ENCODE measurements around the gene SYT9. TPM values are rescaled to one million over a fixed set of nuclear protein-coding genes. Genes with fewer than 3 reads are reported as not detected.

The SYT9 gene
- polyA plus RNA-seq, 2 of the 4 experiments (the other 2 are of a cell fraction) = 0.10 TPM; not detected in 1

GRCh38 chr11:7418906-7419305 is 167.2 kb downstream of the SYT9 start:
- POLR2A ChIA-PET = no interaction called here
- WGBS (ENCODE audit: missing lambda C conversion rate) = 29% methylated on average over 2 of the region's 2 CpGs
- no peaks in the 10 kb centered on the region for H3K4me1 ChIP-seq
- TF ChIP-seq MAX (IDR thresholded peaks at IDR 0.05) (no peak), FOSL2 (IDR thresholded peaks at IDR 0.05) (no peak), FOSL2 (CRISPR knock-in tag; IDR thresholded peaks at IDR 0.05) (no peak), RCOR1 (IDR thresholded peaks at IDR 0.05; ENCODE audit: low read depth, low read length) (no peak), CHD2 (IDR thresholded peaks at IDR 0.05; ENCODE audit: low read length, partially characterized antibody) (no peak)
- DNase-seq (ENCODE audit: low read depth in 1 of 2, low spot score in 1 of 2) (no peak), ATAC-seq (no peak), FAIRE-seq (no peak)
- CTCF ChIA-PET = interaction anchor here (1.4 to 1.5 kb wide), 2 partner anchors 23 to 66 kb away, joined by 3 to 4 read pairs; no protein-coding TSS in a partner anchor
- H3K4me3 ChIP-seq = no peak overlapping the region
- no peaks in the 10 kb centered on the region for H3K9me3 ChIP-seq
- H3K4me2 ChIP-seq = no peak overlapping the region
- H3K27ac ChIP-seq = no peak overlapping the region

- TF ChIP-seq BCL3 (IDR thresholded peaks at IDR 0.05) (no peak), ZNF302 (CRISPR knock-in tag; IDR thresholded peaks at IDR 0.05) (no peak), NR3C1 (IDR thresholded peaks at IDR 0.05) (no peak), MAZ (IDR thresholded peaks at IDR 0.05; ENCODE audit: borderline replicate concordance, low read depth, low read length) (no peak), PBX3 (IDR thresholded peaks at IDR 0.05) (no peak), NPAS2 (CRISPR knock-in tag; IDR thresholded peaks at IDR 0.05; ENCODE audit: borderline replicate concordance) (no peak), HMGXB4 (CRISPR knock-in tag; IDR thresholded peaks at IDR 0.05; ENCODE audit: borderline replicate concordance) (no peak), HES2 (IDR thresholded peaks at IDR 0.05) (no peak), MYC (IDR thresholded peaks at IDR 0.05; ENCODE audit: borderline replicate concordance, low read length) (no peak), MAX (IDR thresholded peaks at IDR 0.05) (no peak), REST (IDR thresholded peaks at IDR 0.05) (no peak), CBX2 (IDR thresholded peaks at IDR 0.05; ENCODE audit: borderline replicate concordance, low read depth) (no peak)
- ChIA-PET POLR2A (no interaction called here), CTCF (interaction anchor here (1.7 kb wide), 1 partner anchor 21 kb away, joined by 5 read pairs; no protein-coding TSS in a partner anchor)
- no peak for FAIRE-seq
- Histone ChIP-seq H3K9me3 (no peaks in the 10 kb centered on the region), H3K4me1 (no peaks in the 10 kb centered on the region), H3K27ac (no peak overlapping the region), H3K4me3 (no peak overlapping the region), H3K4me2 (no peak overlapping the region)
- no peak for DNase-seq (ENCODE audit: low read depth in 1 of 2, low spot score in 1 of 2)
- 3% methylated on average over 1 of the region's 1 CpG for WGBS (ENCODE audit: missing lambda C conversion rate)
- ATAC-seq = no peak
Observed at GRCh38 chr11:7421136-7421535, 169.4 kb downstream of the SYT9 start.

Data from A549 (cell line).